ENCODE measurements around the gene TEX51. TPM values are rescaled to one million over a fixed set of nuclear protein-coding genes. Genes with fewer than 3 reads are reported as not detected.

TEX51 gene
- total RNA-seq, 8 experiments from 2014 or later: 0.81 TPM; not detected in 7

DNA sequence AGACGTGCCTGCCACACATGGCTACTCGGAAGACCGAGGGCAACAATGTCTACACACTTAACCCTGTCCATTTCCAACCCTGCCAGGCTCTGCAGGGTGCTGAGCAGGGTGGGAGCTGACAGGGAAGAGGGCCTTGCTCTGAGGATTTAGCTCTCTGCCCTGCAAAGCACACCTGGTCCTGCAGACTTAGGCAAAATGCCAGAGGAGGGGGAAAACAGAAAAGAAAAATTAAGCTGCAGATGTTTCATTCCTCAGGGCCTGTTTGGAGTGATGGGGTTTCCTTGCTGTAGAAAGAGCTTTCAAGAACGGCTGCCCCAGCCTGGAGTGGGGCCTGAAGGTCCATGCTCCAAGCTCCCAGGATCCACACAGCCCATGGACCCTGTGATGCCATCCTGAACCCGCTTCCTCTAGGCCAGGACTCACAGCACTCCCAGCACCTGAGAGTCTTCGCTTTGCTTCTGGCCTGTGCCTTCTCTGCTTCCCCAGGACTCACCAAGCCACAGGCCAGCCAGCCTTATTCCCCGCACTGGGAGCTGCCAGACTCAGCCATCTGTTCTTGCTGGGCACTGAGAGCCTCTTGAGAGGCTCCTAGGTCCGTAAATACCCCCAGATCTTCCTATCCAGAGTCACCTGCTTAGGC is 9.1 kb upstream of the TEX51 start:
- in situ Hi-C loops (cut with MboI; ENCODE audit: low pct_unique_long_range_greater_than_20kb in 2 of 9, low sequenced_read_pairs in 9 of 9, unreplicated experiment in 9 of 9): no loop called here
- ATAC-seq (replicated peaks in 6 of 8): no peak
- Histone ChIP-seq H3K4me1 (replicated peaks in 1 of 2) (peaks cover 0 to 3% of the 10 kb centered on the region in 2 donors), H3K4me3 (no peak overlapping the region), H3K27ac (no peak overlapping the region)
- 22 to 82% (median 52%) methylated on average over 1 to 5 of the region's 8 CpGs; no CpG with 5 or more reads in 4 of the 10 experiments for WGBS, 10 experiments

DNA sequence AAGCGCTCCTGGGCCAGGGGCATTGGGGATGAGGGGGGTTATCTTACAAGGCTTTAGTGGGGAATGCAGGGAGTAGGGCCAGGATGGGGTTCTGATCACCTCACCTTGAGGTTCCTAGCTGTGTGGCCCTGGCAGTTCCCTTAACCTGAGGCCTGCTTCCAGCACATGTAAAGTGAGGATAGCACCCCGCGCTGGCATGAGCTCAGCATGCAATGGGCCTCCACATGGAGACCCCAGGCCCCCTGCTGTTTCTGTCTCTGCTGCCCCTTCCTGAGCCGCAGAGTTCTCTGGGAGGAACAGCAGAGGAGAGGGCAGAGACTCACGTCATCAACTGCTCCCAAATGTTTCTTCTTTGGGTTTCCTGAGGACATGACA is 8.6 kb upstream of the TEX51 start:
- in situ Hi-C loops (cut with MboI; ENCODE audit: low pct_unique_long_range_greater_than_20kb in 2 of 9, low sequenced_read_pairs in 9 of 9, unreplicated experiment in 9 of 9): no loop called here
- Histone ChIP-seq H3K27ac (no peak overlapping the region), H3K4me3 (no peak overlapping the region), H3K4me1 (replicated peaks in 1 of 2) (peaks cover 0 to 3% of the 10 kb centered on the region in 2 donors)
- no peak for ATAC-seq (replicated peaks in 6 of 8)
- 52 to 100% (median 94%) methylated on average over 2 to 5 of the region's 5 CpGs; no CpG with 5 or more reads in 7 of the 10 experiments for WGBS, 10 experiments

- WGBS, 10 experiments: 0 to 87% (median 80%) methylated on average over 1 to 8 of the region's 12 CpGs; no CpG with 5 or more reads in 1 of the 10 experiments
- Histone ChIP-seq H3K4me3 (no peak overlapping the region), H3K27ac (no peak overlapping the region), H3K4me1 (replicated peaks in 1 of 2) (peaks cover 0 to 3% of the 10 kb centered on the region in 2 donors)
- in situ Hi-C loops (cut with MboI; ENCODE audit: low pct_unique_long_range_greater_than_20kb in 2 of 9, low sequenced_read_pairs in 9 of 9, unreplicated experiment in 9 of 9): no loop called here
- ATAC-seq (replicated peaks in 6 of 8): no peak
Observed at GRCh38 chr2:126890551-126891450, 7.9 kb upstream of the TEX51 start.

- peak in 1 of 8 experiments; percentile 52 for ATAC-seq (replicated peaks in 6 of 8)
- WGBS, 10 experiments: 20 to 95% (median 83%) methylated on average over 1 to 4 of the region's 10 CpGs; no CpG with 5 or more reads in 4 of the 10 experiments
- H3K27ac ChIP-seq: no peak overlapping the region
- in situ Hi-C loops (cut with MboI; ENCODE audit: low pct_unique_long_range_greater_than_20kb in 2 of 9, low sequenced_read_pairs in 9 of 9, unreplicated experiment in 9 of 9): no loop called here
- no peak overlapping the region for H3K4me3 ChIP-seq
- H3K4me1 ChIP-seq (replicated peaks in 1 of 2): peaks cover 0 to 3% of the 10 kb centered on the region in 2 donors
Observed at GRCh38 chr2:126891681-126892500, 6.8 kb upstream of the TEX51 start.

GRCh38 chr2:126893153-126893552 is 5.5 kb upstream of the TEX51 start:
- no peak overlapping the region for H3K27ac ChIP-seq
- H3K4me1 ChIP-seq (replicated peaks in 1 of 2): no peaks in the 10 kb centered on the region
- ATAC-seq (replicated peaks in 6 of 8): no peak
- 57 to 100% (median 89%) methylated on average over 1 to 3 of the region's 4 CpGs; no CpG with 5 or more reads in 7 of the 10 experiments for WGBS, 10 experiments
- no peak overlapping the region for H3K4me3 ChIP-seq
- in situ Hi-C loops (cut with MboI; ENCODE audit: low pct_unique_long_range_greater_than_20kb in 2 of 9, low sequenced_read_pairs in 9 of 9, unreplicated experiment in 9 of 9): no loop called here

- ATAC-seq (replicated peaks in 6 of 8): no peak
- Histone ChIP-seq H3K4me3 (no peak overlapping the region), H3K27ac (no peak overlapping the region), H3K4me1 (replicated peaks in 1 of 2) (no peaks in the 10 kb centered on the region)
- in situ Hi-C loops (cut with MboI; ENCODE audit: low pct_unique_long_range_greater_than_20kb in 2 of 9, low sequenced_read_pairs in 9 of 9, unreplicated experiment in 9 of 9): no loop called here
Observed at GRCh38 chr2:126893606-126894005, 5.1 kb upstream of the TEX51 start.

DNA sequence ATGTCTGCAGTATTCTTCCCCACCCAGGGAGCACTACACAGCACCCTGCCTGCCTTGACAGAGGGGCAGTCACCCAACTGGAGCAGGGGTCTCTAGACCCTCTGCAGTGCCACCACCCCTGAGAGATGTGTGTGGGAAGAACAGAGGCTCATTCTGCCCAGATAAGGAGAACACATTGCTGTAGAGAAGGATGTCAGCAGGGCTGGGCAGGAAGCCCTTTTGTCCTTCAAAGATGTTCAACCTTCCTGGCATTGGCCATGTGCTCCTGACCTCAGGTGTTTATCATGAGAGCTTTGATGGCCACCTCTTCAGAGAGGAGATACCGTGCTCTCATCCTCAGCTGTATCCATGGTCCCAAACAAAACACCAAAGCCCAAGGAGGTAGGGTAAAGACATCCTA is 4.6 kb upstream of the TEX51 start:
- Histone ChIP-seq H3K4me1 (replicated peaks in 1 of 2) (no peaks in the 10 kb centered on the region), H3K27ac (no peak overlapping the region), H3K4me3 (no peak overlapping the region)
- no peak for ATAC-seq (replicated peaks in 6 of 8)
- no CpG with 5 or more reads among the region's 1 CpG for WGBS, 10 experiments
- in situ Hi-C loops (cut with MboI; ENCODE audit: low pct_unique_long_range_greater_than_20kb in 2 of 9, low sequenced_read_pairs in 9 of 9, unreplicated experiment in 9 of 9): no loop called here

- H3K4me3 ChIP-seq: no peak overlapping the region
- H3K27ac ChIP-seq: no peak overlapping the region
- WGBS, 10 experiments: 33 to 94% (median 72%) methylated on average over 1 to 5 of the region's 9 CpGs; no CpG with 5 or more reads in 4 of the 10 experiments
- in situ Hi-C loops (cut with MboI; ENCODE audit: low pct_unique_long_range_greater_than_20kb in 2 of 9, low sequenced_read_pairs in 9 of 9, unreplicated experiment in 9 of 9): no loop called here
- no peak for ATAC-seq (replicated peaks in 6 of 8)
- H3K4me1 ChIP-seq (replicated peaks in 1 of 2): no peaks in the 10 kb centered on the region
Observed at GRCh38 chr2:126894585-126895182, 4.0 kb upstream of the TEX51 start.

GRCh38 chr2:126895336-126895735 is 3.4 kb upstream of the TEX51 start:
- WGBS, 10 experiments: 10 to 83% (median 17%) methylated on average over 1 to 2 of the region's 4 CpGs; no CpG with 5 or more reads in 3 of the 10 experiments
- ATAC-seq (replicated peaks in 6 of 8): no peak
- in situ Hi-C loops (cut with MboI; ENCODE audit: low pct_unique_long_range_greater_than_20kb in 2 of 9, low sequenced_read_pairs in 9 of 9, unreplicated experiment in 9 of 9): no loop called here

GRCh38 chr2:126896471-126896870 is 2.2 kb upstream of the TEX51 start:
- Histone ChIP-seq H3K4me3 (no peak overlapping the region), H3K27ac (no peak overlapping the region), H3K4me1 (replicated peaks in 1 of 2) (no peaks in the 10 kb centered on the region)
- in situ Hi-C loops (cut with MboI; ENCODE audit: low pct_unique_long_range_greater_than_20kb in 2 of 9, low sequenced_read_pairs in 9 of 9, unreplicated experiment in 9 of 9): no loop called here
- 26 to 83% (median 68%) methylated on average over 1 to 4 of the region's 4 CpGs; no CpG with 5 or more reads in 1 of the 10 experiments for WGBS, 10 experiments
- peak in 2 of 8 experiments; percentile 69 to 70 for ATAC-seq (replicated peaks in 6 of 8)

More at GRCh38 chr2:126895336-126895735, 3.4 kb upstream of the TEX51 start:
- Histone ChIP-seq H3K27ac (no peak overlapping the region), H3K4me3 (no peak overlapping the region), H3K4me1 (replicated peaks in 1 of 2) (no peaks in the 10 kb centered on the region)

- no peak for ATAC-seq (replicated peaks in 6 of 8)
- in situ Hi-C loops (cut with MboI; ENCODE audit: low pct_unique_long_range_greater_than_20kb in 2 of 9, low sequenced_read_pairs in 9 of 9, unreplicated experiment in 9 of 9): no loop called here
Observed at GRCh38 chr2:126899616-126900185, 1.0 kb downstream of the TEX51 start.

DNA sequence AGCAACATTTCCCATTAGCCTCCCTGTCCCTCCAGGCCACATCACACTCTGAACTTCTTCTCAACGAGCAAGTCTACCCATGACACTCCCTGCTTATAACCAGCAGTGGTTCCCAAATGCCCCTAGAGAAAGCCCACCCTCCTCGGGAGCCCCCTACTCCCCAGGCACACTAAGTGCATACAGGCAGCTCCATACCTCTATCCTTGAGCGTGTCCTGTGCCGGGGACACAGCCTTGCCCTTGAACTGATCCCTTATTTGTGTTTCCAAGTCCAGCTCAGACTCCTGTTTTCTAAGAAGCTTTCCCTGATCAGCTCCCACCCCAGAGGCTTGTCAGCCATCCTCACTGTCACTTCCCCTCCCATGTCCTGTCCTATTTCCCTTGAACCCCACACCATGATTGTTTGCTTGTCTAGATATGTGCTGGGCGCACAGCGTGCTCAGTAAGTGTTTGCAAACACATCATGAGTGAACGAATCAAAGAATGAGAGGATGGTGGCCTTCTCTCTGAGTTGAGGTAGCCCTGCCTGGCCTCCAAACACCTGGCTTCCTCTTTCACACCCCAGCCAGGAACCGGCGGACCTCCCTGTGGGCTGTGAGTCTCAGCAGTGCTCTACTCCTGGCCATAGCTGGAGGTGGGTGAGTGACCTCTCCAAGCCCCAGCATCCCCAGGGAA is 2.1 kb downstream of the TEX51 start:
- no peak overlapping the region for H3K27ac ChIP-seq
- H3K4me3 ChIP-seq: no peak overlapping the region
- 58 to 100% (median 88%) methylated on average over 1 to 5 of the region's 9 CpGs; no CpG with 5 or more reads in 2 of the 10 experiments for WGBS, 10 experiments
- H3K4me1 ChIP-seq (replicated peaks in 1 of 2): no peaks in the 10 kb centered on the region
- ATAC-seq (replicated peaks in 6 of 8): no peak
- in situ Hi-C loops (cut with MboI; ENCODE audit: low pct_unique_long_range_greater_than_20kb in 2 of 9, low sequenced_read_pairs in 9 of 9, unreplicated experiment in 9 of 9): no loop called here

More at GRCh38 chr2:126899616-126900185, 1.0 kb downstream of the TEX51 start:
- 0 to 82% methylated on average over 1 to 2 of the region's 4 CpGs; no CpG with 5 or more reads in 8 of the 10 experiments for WGBS, 10 experiments
- no peak overlapping the region for H3K4me3 ChIP-seq
- no peaks in the 10 kb centered on the region for H3K4me1 ChIP-seq (replicated peaks in 1 of 2)
- H3K27ac ChIP-seq: no peak overlapping the region
